Left cardiac atrium (tissue), 4 donors: Measurements from ENCODE around the gene EIF4A2. TPM values are rescaled to one million over a fixed set of nuclear protein-coding genes. Genes with fewer than 3 reads are reported as not detected.

Experiments
- ATAC-seq, 2 donors: fragments of 200-7000 bp; cut with Tn5 transposase; one replicate each; pipeline ENCODE4 v1.9.1; 2020; ENCODE audit warnings: mild to moderate bottlenecking in 2 of 2, moderate library complexity in 2 of 2
- DNase-seq: peaks from one replicate; pipeline ENCODE4 v3.0.0-alpha.2; 2020
- intact Hi-C, 2 donors: fragments of 100-400 bp; cut with DNase I; formaldehyde crosslinking; loops; one replicate each; pipeline versions ENCODE4 v1.14.1 to v1.15.1; 2022 to 2023
- long read RNA-seq: library from polyadenylated mRNA; unstranded; transcript quantifications from one replicate; pipeline ENCODE4 v2.0.0, GENCODE V29; 2021
- total RNA-seq, 2 donors: library from RNA; stranded (reverse); fragmentation: NEBNext Ultra II Directional; extraction: Animal tissue kit (Norgen Biotek cat#: 25700); gene quantifications; one replicate each; pipeline ENCODE4 v1.2.1, GENCODE V29; 2021
- donor health status: DM: no; HTN: yes; CAD: no.
- donor health status: DM: no; HTN: yes; CAD: no; lungs with severe emphysema.
- donor health status: DM: yes; HTN: yes; CAD: no.
- donor health status: Dilated cardiomyopathy.

The EIF4A2 gene
- total RNA-seq = 100 to 1,000 TPM; 260 to 342 TPM
- long read RNA-seq, transcript EIF4A2-205 (11 exons, 1,889 nt) = minor isoform, 121 of 629 reads
- long read RNA-seq, transcript EIF4A2-201 (11 exons, 1,919 nt) = major isoform, 395 of 629 reads
- long read RNA-seq, transcript EIF4A2-203 (10 exons, 1,751 nt) = minor isoform, 9 of 629 reads
- long read RNA-seq, partial matches to known transcripts = 43 of 629 reads
- long read RNA-seq, other reads (novel, unspliced or antisense) = 52 of 629 reads

- DNase-seq = peak; percentile 92
- peak; percentile 91 for ATAC-seq
- intact Hi-C loops = no loop called here
These were observed at the start of gene EIF4A2 for GRCh38 chr3:186783058-186783730. TSS of gene EIF4A2 (plus strand) at chr3:186783577. CDS start at chr3:186783611, 34 bp downstream.

DNA sequence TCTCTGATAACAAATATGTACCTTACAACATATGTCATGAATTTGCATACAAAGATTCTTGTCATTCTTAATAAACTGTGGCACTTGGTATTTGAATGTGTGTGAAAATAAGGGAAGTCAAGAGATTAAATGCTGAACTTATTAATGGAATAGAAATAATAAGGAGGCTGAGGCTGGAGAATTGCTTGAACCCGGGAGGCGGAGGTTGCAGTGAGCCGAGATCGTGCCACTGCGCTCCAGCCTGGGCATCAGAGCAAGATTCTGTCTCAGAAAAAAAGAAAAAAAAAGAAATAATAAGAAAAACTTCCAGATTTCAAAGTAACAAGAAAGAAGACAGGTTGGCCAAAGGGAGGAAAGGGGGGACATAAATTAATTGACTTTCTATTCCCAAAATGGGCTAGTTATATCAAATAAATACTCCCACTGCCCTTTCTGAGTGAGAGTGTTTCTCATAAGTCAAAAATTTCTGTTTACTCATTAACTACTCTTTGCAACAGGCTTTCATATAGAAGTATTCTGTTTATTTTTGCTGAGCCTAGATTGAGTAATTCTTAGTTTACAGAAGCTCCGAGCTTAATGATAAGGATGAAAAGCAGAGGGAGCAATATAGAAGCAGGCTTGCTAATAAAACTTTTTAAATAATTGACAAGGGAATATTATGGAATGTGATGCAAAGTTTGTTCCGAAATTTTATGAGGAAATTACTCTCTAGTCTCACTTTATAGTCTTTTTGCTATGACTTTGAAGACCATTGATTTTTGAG lies 40.6 kb upstream of the EIF4A2 start:
- ATAC-seq (no peak), DNase-seq (no peak)
- intact Hi-C loops = no loop called here

DNA sequence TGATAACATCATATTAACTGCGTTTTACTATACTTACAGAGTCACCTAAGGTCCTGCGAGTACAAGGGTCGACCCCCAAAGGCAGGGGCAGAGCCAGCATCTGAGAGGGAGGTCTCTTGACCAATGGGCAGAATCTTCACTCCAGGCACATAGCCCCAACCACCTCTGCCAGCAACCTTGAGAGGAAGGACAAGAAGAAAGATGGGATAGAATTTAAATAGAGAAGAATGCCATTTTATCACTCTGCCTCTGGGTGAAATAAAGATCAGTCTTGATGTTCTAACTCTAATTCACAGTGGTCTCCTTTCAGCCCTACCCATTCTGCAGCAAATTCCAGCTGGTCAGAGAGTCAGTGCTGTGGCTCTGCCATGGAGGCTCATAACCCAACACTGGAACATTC lies 39.7 kb upstream of the EIF4A2 start:
- intact Hi-C loops = no loop called here
- no peak for DNase-seq
- no peak for ATAC-seq

DNA sequence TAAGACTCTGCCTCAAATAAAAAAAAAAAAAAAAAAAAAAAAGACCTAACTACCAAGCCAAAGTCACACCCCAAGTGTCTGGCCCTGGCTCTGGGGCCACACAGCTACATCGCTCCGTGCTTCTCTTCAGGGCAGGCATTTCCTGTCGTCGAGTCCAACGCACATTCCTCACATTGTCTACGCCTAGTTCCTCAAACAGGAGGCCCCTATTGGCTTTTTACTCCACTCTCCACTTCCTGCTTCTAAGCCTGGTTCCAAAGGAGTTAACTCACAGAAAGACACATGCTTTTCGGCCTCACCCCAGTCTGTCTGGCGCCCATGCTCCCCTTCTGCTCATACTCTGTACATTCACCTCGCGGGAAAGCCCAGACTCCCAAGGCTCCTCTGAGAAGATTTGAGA lies 37.4 kb upstream of the EIF4A2 start:
- peak; percentile 65 for DNase-seq
- intact Hi-C loops = no loop called here
- ATAC-seq = peak; percentile 89 to 92

GRCh38 chr3:186750316-186750715 lies 33.1 kb upstream of the EIF4A2 start:
- no peak for ATAC-seq
- intact Hi-C loops = loop anchor here (10.0 kb wide), 2 partner anchors 46 to 136 kb away; partner anchors contain the start of gene AHSG (in 1 of the 2)
- DNase-seq = no peak

DNA sequence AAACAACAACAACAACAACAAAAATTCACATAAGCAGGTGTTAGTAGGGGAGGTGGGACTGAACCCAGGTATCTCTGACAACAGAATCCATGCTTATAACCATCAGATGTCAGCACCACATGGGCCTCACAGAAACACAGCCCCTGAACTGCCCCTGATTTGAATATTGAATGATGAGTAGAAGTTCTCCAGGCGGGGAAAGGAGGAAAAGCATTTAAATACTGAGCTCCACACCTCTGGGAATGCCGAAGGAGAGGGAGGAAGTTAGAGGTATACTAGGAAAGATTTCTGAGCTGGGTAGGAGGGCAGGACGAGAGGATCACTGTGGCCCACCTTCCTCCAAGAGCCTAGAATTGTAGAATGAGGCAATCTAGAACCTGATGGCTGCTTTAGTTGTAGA lies 31.9 kb upstream of the EIF4A2 start:
- no peak for ATAC-seq
- intact Hi-C loops = loop anchor here (10.0 kb wide), 2 partner anchors 47 to 137 kb away; partner anchors contain the start of gene AHSG (in 1 of the 2)
- no peak for DNase-seq

GRCh38 chr3:186754006-186754405 lies 29.4 kb upstream of the EIF4A2 start:
- DNase-seq = no peak
- no peak for ATAC-seq
- intact Hi-C loops = loop anchor here (10.0 kb wide), 2 partner anchors 49 to 139 kb away; partner anchors contain the start of gene AHSG (in 1 of the 2)

- intact Hi-C loops = loop anchor here (10.0 kb wide), 2 partner anchors 50 to 140 kb away; partner anchors contain the start of gene AHSG (in 1 of the 2)
- no peak for ATAC-seq
These were observed 28.5 kb upstream of the EIF4A2 start for GRCh38 chr3:186754871-186755270.

DNA sequence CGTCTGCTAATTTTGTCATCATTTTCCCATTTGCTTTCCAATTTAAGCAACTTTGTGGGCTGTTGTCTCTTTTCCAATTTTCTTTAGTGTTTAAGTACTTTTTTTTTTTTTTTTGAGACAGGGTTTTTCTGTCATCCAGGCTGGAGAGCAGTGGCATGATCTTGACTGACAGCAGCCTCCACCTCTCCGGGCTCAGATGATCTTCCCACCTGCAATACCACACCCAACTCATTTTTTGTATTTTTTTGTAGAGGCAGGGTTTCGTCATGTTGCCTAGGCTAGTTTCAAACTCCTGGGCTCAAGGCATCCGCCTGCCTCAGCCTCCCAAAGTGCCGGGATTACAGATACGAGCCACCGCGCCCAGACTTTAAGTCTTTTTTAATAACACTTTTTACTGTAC lies 26.2 kb upstream of the EIF4A2 start:
- DNase-seq (no peak), ATAC-seq (no peak)
- intact Hi-C loops = loop anchor here (10.0 kb wide), 2 partner anchors 52 to 142 kb away; partner anchors contain the start of gene AHSG (in 1 of the 2)

More at GRCh38 chr3:186754871-186755270, 28.5 kb upstream of the EIF4A2 start:
- DNase-seq = no peak

GRCh38 chr3:186757686-186758220 lies 25.6 kb upstream of the EIF4A2 start:
- intact Hi-C loops = loop anchor here (10.0 kb wide), 2 partner anchors 53 to 143 kb away; partner anchors contain the start of gene AHSG (in 1 of the 2)
- DNase-seq (no peak), ATAC-seq (no peak)

DNA sequence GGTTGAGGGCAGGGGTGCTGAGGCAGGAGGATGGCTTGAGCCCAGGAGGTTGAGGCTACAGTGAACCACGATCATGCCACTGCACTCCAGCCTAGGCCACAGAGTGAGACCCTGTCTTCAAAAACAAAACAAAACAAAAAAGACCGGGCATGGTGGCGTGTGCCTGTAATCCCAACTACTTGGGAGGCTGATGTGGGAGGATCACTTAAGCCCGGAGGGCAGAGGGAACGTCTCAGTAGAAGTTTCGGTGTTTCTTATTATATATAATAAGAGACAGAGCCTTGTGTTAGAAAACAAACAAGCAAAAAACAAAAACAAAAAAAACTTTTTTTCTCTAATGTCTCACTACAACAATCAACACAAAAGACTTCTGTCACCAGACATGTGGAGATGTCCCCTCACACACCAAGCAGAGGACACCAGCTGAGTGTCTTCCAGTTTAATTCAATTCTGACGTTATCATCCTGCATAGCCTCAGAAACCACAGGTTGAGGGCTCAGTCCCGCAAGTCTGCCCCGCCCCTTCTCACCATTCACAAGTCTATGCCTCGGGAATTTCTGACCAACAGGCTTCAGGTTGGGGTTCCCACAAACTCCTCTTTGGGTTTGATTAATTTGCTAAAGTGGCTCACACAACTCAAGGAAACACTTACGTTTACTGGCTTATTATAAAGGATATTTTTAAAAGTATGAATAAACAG lies 24.0 kb upstream of the EIF4A2 start:
- ATAC-seq (no peak), DNase-seq (no peak)
- intact Hi-C loops = loop anchor here (10.0 kb wide), 2 partner anchors 55 to 145 kb away; partner anchors contain the start of gene AHSG (in 1 of the 2)

- DNase-seq (no peak), ATAC-seq (no peak)
- intact Hi-C loops = no loop called here
These were observed 23.1 kb upstream of the EIF4A2 start for GRCh38 chr3:186760141-186760833.

DNA sequence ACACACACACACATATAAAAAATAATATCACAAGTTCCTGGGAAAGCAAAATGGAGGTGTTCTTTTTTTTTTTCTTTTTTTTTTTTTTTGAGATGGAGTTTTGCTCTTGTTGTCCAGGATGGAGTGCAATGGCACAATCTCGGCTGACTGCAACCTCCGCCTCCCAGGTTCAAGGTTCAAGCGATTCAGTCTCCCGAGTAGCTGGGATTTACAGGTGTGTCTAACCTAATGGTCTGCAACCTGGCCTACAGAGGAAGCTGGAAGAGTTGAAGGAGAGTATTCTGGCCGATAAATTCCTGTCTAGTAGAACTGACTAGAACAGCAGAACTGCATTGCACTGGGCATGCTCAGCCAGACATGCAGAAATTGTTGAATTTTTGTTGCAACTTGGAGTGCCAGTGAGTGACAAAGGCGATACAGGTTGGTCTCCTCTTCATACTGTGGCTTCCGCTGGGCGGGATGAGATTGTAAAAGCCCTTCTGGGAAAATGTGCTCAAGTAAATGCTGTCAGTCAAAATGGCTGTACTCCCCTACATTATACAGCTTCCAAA lies 22.4 kb upstream of the EIF4A2 start:
- intact Hi-C loops = no loop called here
- ATAC-seq = no peak
- DNase-seq = no peak

GRCh38 chr3:186772281-186772694 lies 11.1 kb upstream of the EIF4A2 start:
- peak; percentile 45 to 56 for ATAC-seq
- intact Hi-C loops = no loop called here

DNA sequence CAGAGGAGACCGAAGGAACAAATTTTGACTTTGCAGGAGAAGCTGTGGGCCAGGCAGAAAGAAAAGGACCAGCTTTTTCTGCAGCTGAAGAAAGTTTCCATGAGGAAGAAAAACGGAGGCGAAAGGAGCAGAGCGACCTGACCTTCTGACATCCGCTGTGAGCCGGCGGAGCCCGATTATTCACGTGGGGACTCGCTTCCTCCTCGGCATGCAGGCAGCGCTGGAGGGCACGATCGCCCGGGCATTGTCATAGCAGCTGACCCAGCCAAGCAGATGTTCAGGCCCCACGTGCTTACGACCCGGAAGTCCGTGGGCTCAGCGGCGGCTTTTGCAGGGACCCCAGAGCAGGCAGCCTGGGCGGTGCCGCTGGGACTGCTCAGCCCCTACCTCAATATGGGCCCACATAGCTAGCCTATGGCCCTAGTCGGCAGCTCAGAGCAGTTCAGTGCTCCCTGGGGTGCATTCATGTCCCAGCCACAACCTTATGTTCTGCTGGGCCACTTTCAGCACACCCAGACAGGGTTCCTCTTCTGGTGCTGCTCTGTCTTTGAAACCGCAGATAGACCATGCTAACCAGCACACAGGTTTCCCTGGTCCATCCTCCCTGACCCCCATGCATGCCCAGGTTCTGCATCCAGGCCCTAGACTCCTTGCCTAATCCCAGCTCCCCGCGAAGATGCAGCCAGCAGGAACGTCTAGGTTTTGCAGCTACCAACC lies 10.5 kb upstream of the EIF4A2 start:
- intact Hi-C loops = no loop called here
- peak; percentile 86 to 93 for ATAC-seq

More at GRCh38 chr3:186772281-186772694, 11.1 kb upstream of the EIF4A2 start:
- DNase-seq = no peak

DNA sequence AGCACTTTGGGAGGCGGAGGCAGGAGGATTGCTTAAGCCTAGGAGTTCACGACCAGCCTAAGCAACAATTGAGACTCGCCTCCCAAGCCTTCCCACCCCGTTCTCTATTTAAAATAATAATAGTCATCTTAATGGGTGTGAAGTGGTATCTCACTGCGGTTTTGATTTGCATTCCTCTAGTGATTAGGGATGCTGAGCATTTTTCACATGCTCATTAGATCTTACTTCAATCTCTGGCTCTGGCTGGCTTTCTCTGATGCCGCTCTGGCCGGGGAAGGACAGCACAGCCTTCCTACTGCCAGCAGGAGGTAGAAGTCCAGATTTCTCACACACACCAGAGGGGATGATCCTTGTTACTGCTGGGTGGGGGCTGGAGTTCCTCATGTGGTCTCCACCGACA lies 7.4 kb upstream of the EIF4A2 start:
- DNase-seq (no peak), ATAC-seq (no peak)
- intact Hi-C loops = no loop called here

More for the DNA sequence above, 10.5 kb upstream of the EIF4A2 start:
- peak; percentile 80 for DNase-seq

DNA sequence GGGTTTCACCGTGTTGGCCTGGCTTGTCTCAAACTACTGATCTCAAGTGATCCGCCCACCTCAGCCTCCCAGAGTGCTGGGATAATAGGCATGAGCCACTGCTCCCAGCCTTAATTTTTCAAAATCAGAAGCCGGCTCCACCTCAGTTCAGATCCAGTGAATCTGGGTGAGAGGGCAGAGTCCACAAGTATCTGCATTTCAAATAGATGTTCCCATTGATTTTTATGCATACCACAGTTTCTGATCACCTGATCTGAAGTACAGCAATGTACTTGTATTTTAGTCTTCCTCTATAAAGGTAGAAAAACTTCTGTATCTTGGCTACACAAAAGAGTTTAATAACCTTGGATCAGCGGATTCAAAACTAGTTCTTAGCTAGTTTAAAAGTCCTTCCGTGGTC lies 4.2 kb upstream of the EIF4A2 start:
- DNase-seq (no peak), ATAC-seq (no peak)
- intact Hi-C loops = no loop called here
